Astrocyte (in vitro differentiated cells and primary cell): ENCODE results near the gene EXOC6B. TPM values are rescaled to one million over a fixed set of nuclear protein-coding genes. Genes with fewer than 3 reads are reported as not detected.
A peak's percentile ranks its signal among the peaks of the same experiment; 100 is the strongest.

Experiments
- DNase-seq: peaks from one replicate; pipeline ENCODE4 v3.0.0-alpha.2; 2010; ENCODE audit warnings: low read depth
- FAIRE-seq: peaks from 2 replicates; lab custom pipeline; 2011; peaks lifted over from hg19 to GRCh38; lab: Jason Lieb, UNC
- H2AFZ ChIP-seq: 2 replicates; pipeline ENCODE4 v1.6.0; 2012; ENCODE audit warnings: low read depth, low read length, inconsistent platforms
- H3K27ac ChIP-seq: 2 replicates; pipeline ENCODE4 v1.5.1; 2011; ENCODE audit warnings: low read depth, low read length, inconsistent platforms
- H3K27me3 ChIP-seq: 2 replicates; pipeline ENCODE4 v1.6.0; 2011; ENCODE audit warnings: low read length, inconsistent platforms; ENCODE audit not compliant: insufficient read depth
- H3K36me3 ChIP-seq: 2 replicates; pipeline ENCODE4 v1.5.1; 2011; ENCODE audit warnings: low read length, inconsistent platforms; ENCODE audit not compliant: insufficient read depth
- H3K4me1 ChIP-seq: 2 replicates; pipeline ENCODE4 v1.5.1; 2011; ENCODE audit warnings: low read length, inconsistent platforms; ENCODE audit not compliant: insufficient read depth
- H3K4me2 ChIP-seq: 2 replicates; pipeline ENCODE4 v1.6.0; 2012; ENCODE audit warnings: low read length, inconsistent platforms
- H3K4me3 ChIP-seq: 2 replicates; pipeline ENCODE4 v1.5.1; 2011; ENCODE audit warnings: low read depth, mild to moderate bottlenecking, low read length, inconsistent platforms; ENCODE audit not compliant: insufficient read depth
- H3K79me2 ChIP-seq: 2 replicates; pipeline ENCODE4 v1.6.0; 2012; ENCODE audit warnings: mild to moderate bottlenecking, low read length, inconsistent platforms; ENCODE audit not compliant: insufficient read depth
- H3K9ac ChIP-seq: 2 replicates; pipeline ENCODE4 v1.6.0; 2012; ENCODE audit warnings: mild to moderate bottlenecking, low read length, inconsistent platforms
- H3K9me3 ChIP-seq: 2 replicates; pipeline ENCODE4 v1.5.1; 2012; ENCODE audit warnings: low read depth, mild to moderate bottlenecking, low read length, inconsistent platforms; ENCODE audit not compliant: insufficient read depth
- H4K20me1 ChIP-seq: 2 replicates; pipeline ENCODE4 v1.6.0; 2012; ENCODE audit warnings: low read length, inconsistent platforms; ENCODE audit not compliant: insufficient read depth
- H3K27ac Mint-ChIP-seq: one replicate; pipeline ENCODE4 v1.8.0; 2021; ENCODE audit warnings: mild to moderate bottlenecking, mixed read lengths; ENCODE audit not compliant: unreplicated experiment
- H3K27me3 Mint-ChIP-seq: one replicate; pipeline ENCODE4 v1.8.0; 2021; ENCODE audit warnings: low read depth, mixed read lengths; ENCODE audit not compliant: unreplicated experiment
- H3K36me3 Mint-ChIP-seq: one replicate; pipeline ENCODE4 v1.8.0; 2021; ENCODE audit warnings: low read depth, mixed read lengths; ENCODE audit not compliant: unreplicated experiment
- H3K4me1 Mint-ChIP-seq: one replicate; pipeline ENCODE4 v1.8.0; 2021; ENCODE audit warnings: low read depth, mixed read lengths; ENCODE audit not compliant: unreplicated experiment
- H3K4me3 Mint-ChIP-seq: one replicate; pipeline ENCODE4 v1.8.0; 2021; ENCODE audit warnings: mild to moderate bottlenecking, moderate library complexity, mixed read lengths; ENCODE audit not compliant: unreplicated experiment
- H3K9me3 Mint-ChIP-seq: one replicate; pipeline ENCODE4 v1.8.0; 2021; ENCODE audit warnings: mild to moderate bottlenecking, mixed read lengths; ENCODE audit not compliant: unreplicated experiment
- CTCF ChIP-seq: IDR thresholded peaks from 2 replicates; pipeline ENCODE4 v1.5.1; 2011; ENCODE audit warnings: low read depth, mild to moderate bottlenecking, inconsistent platforms, low read length, moderate library complexity; ENCODE audit not compliant: insufficient read depth
- EZH2 ChIP-seq: IDR thresholded peaks from 2 replicates; pipeline ENCODE4 v1.6.1; 2012; ENCODE audit warnings: mild to moderate bottlenecking, low read length, inconsistent platforms; ENCODE audit not compliant: insufficient read depth
- total RNA-seq: library from RNA; stranded (reverse); gene quantifications from 2 replicates; pipeline ENCODE4 v1.2.1, GENCODE V29; 2021

The EXOC6B gene
- total RNA-seq, 1 donor from 2014 or later: 31.8 TPM

GRCh38 chr2:72524071-72524470 is 301.8 kb downstream of the EXOC6B start:
- Histone ChIP-seq H3K27ac (no peak overlapping the region), H2AFZ (no peak overlapping the region), H4K20me1 (no peaks in the 10 kb centered on the region), H3K4me3 (no peak overlapping the region), H3K79me2 (no peaks in the 10 kb centered on the region), H3K4me2 (no peak overlapping the region), H3K27me3 (no peaks in the 10 kb centered on the region), H3K4me1 (no peaks in the 10 kb centered on the region), H3K9ac (no peak overlapping the region), H3K36me3 (no peaks in the 10 kb centered on the region), H3K9me3 (no peaks in the 10 kb centered on the region)
- no peaks in the 10 kb centered on the region for H3K27me3 Mint-ChIP-seq
- TF ChIP-seq EZH2 (no peak), CTCF (no peak)
- no peak overlapping the region for H3K27ac Mint-ChIP-seq
- H3K36me3 Mint-ChIP-seq: no peaks in the 10 kb centered on the region
- no peak overlapping the region for H3K4me3 Mint-ChIP-seq
- no peaks in the 10 kb centered on the region for H3K4me1 Mint-ChIP-seq
- no peak for FAIRE-seq
- DNase-seq: no peak
- no peaks in the 10 kb centered on the region for H3K9me3 Mint-ChIP-seq

GRCh38 chr2:72515696-72516095 is 310.1 kb downstream of the EXOC6B start:
- Histone ChIP-seq H3K27ac (no peak overlapping the region), H3K4me1 (no peaks in the 10 kb centered on the region), H2AFZ (no peak overlapping the region), H3K9me3 (no peaks in the 10 kb centered on the region), H3K9ac (no peak overlapping the region), H4K20me1 (no peaks in the 10 kb centered on the region), H3K36me3 (no peaks in the 10 kb centered on the region), H3K27me3 (no peaks in the 10 kb centered on the region), H3K4me3 (no peak overlapping the region), H3K4me2 (no peak overlapping the region), H3K79me2 (no peaks in the 10 kb centered on the region)
- Mint-ChIP-seq H3K4me3 (no peak overlapping the region), H3K27me3 (no peaks in the 10 kb centered on the region), H3K36me3 (no peaks in the 10 kb centered on the region), H3K4me1 (peaks cover 9% of the 10 kb centered on the region), H3K9me3 (no peaks in the 10 kb centered on the region), H3K27ac (no peak overlapping the region)
- TF ChIP-seq EZH2: no peak
- DNase-seq (peak; percentile 43), FAIRE-seq (no peak)

GRCh38 chr2:72513011-72513410 is 312.8 kb downstream of the EXOC6B start:
- H3K27me3 ChIP-seq: no peaks in the 10 kb centered on the region
- no peak overlapping the region for H3K27ac Mint-ChIP-seq
- no peak for DNase-seq
- no peaks in the 10 kb centered on the region for H4K20me1 ChIP-seq
- no peak overlapping the region for H2AFZ ChIP-seq
- H3K4me1 ChIP-seq: no peaks in the 10 kb centered on the region
- H3K27me3 Mint-ChIP-seq: no peaks in the 10 kb centered on the region
- H3K4me2 ChIP-seq: no peak overlapping the region
- no peak for TF ChIP-seq EZH2
- no peak for TF ChIP-seq CTCF
- peaks cover 2% of the 10 kb centered on the region for H3K4me1 Mint-ChIP-seq
- H3K4me3 Mint-ChIP-seq: no peak overlapping the region
- H3K79me2 ChIP-seq: no peaks in the 10 kb centered on the region
- no peak overlapping the region for H3K9ac ChIP-seq
- no peak overlapping the region for H3K27ac ChIP-seq
- FAIRE-seq: no peak
- no peaks in the 10 kb centered on the region for H3K36me3 ChIP-seq
- no peaks in the 10 kb centered on the region for H3K9me3 Mint-ChIP-seq
- H3K4me3 ChIP-seq: no peak overlapping the region
- H3K36me3 Mint-ChIP-seq: no peaks in the 10 kb centered on the region
- no peaks in the 10 kb centered on the region for H3K9me3 ChIP-seq
